Measurements from ENCODE around the gene ARPC1B. TPM values are rescaled to one million over a fixed set of nuclear protein-coding genes. Genes with fewer than 3 reads are reported as not detected.

The ARPC1B gene
- total and polyA plus RNA-seq, 2 of the 8 experiments (the other 6 are each of a cell fraction or from before 2014, with no cell fraction given): 64.5 to 115 TPM

DNA sequence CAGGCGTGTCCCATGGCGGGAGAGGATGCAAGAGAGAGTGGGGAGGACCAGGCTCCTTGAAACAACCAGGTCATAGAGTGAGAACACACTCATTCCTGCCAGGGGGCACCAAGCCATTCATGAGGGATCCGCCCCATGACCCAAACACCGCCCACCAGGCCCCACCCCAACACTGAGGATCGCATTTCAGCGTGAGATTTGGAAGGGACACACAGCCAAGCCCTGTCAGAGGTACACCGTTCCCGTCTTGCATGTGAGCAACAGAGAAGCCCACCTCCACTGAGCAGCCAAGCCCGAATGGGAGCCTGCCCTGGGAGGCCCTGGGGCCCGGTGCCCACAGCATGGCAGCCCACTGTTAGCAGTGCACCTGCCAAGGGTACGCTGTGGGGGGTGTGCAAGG, 7.9 kb upstream of the ARPC1B start (continued):
- TF ChIP-seq CHD7 (IDR thresholded peaks at IDR 0.05; ENCODE audit: insufficient replicate concordance, low read length): no peak
- no peak for TF ChIP-seq BACH1 (IDR thresholded peaks at IDR 0.05; ENCODE audit: low read length)
- TF ChIP-seq ZNF274 (IDR thresholded peaks at IDR 0.05; ENCODE audit: borderline replicate concordance, extremely low read depth, low read length): no peak
- TF ChIP-seq, protein P1, sequence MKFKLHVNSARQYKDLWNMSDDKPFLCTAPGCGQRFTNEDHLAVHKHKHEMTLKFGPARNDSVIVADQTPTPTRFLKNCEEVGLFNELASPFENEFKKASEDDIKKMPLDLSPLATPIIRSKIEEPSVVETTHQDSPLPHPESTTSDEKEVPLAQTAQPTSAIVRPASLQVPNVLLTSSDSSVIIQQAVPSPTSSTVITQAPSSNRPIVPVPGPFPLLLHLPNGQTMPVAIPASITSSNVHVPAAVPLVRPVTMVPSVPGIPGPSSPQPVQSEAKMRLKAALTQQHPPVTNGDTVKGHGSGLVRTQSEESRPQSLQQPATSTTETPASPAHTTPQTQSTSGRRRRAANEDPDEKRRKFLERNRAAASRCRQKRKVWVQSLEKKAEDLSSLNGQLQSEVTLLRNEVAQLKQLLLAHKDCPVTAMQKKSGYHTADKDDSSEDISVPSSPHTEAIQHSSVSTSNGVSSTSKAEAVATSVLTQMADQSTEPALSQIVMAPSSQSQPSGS (IDR thresholded peaks at IDR 0.05; ENCODE audit: low read length): no peak
- no peak for TF ChIP-seq JUN (IDR thresholded peaks at IDR 0.05; ENCODE audit: low read depth, low read length)

Data from H1 (cell line).